Small intestine (tissue), 7 donors: Measurements from ENCODE around the gene ZNF253. TPM values are rescaled to one million over a fixed set of nuclear protein-coding genes. Genes with fewer than 3 reads are reported as not detected.
"Not testable (repeated sequence)": the region's sequence is repeated elsewhere in the genome, so short reads cannot be mapped to it uniquely, and the experiment has no call there.

Source experiments
- DNase-seq, 2 donors: peaks; one replicate each; pipeline versions ENCODE4 v3.0.0 to v3.0.0-alpha.2; 2013
- FAIRE-seq: peaks from 2 replicates; lab custom pipeline; 2012; peaks lifted over from hg19 to GRCh38; lab: Jason Lieb, UNC
- H3K27ac ChIP-seq, 3 donors: one replicate each; pipeline ENCODE4 v1.5.1; 2013; ENCODE audit warnings: low read length in 2 of 3, mild to moderate bottlenecking in 2 of 3, control low read depth in 1 of 3, inconsistent platforms in 1 of 3, low read depth in 1 of 3, moderate library complexity in 1 of 3
- H3K27me3 ChIP-seq, 3 donors: one replicate each; pipeline ENCODE4 v1.6.1; 2013; ENCODE audit warnings: low read length in 3 of 3, inconsistent platforms in 1 of 3; ENCODE audit not compliant: control insufficient read depth in 3 of 3, insufficient read depth in 3 of 3
- H3K36me3 ChIP-seq, 3 donors: one replicate each; pipeline ENCODE4 v1.6.1; 2013; ENCODE audit warnings: low read length in 3 of 3, inconsistent platforms in 1 of 3, low read depth in 1 of 3, mild to moderate bottlenecking in 1 of 3, moderate library complexity in 1 of 3; ENCODE audit not compliant: control insufficient read depth in 3 of 3, insufficient read depth in 2 of 3
- H3K4me1 ChIP-seq, 3 donors: one replicate each; pipeline ENCODE4 v1.6.1; 2013; ENCODE audit warnings: low read length in 2 of 3, inconsistent platforms in 1 of 3, low read depth in 1 of 3, mild to moderate bottlenecking in 1 of 3, moderate library complexity in 1 of 3; ENCODE audit not compliant: control insufficient read depth in 3 of 3, insufficient read depth in 2 of 3
- H3K4me3 ChIP-seq, 3 donors: one replicate each; pipeline ENCODE4 v1.5.1; 2013; ENCODE audit warnings: low read length in 3 of 3, control low read depth in 1 of 3, inconsistent platforms in 1 of 3, low read depth in 1 of 3, mild to moderate bottlenecking in 1 of 3, moderate library complexity in 1 of 3
- H3K9me3 ChIP-seq, 2 donors: one replicate each; pipeline ENCODE4 v1.6.1; 2013; ENCODE audit warnings: low read depth in 1 of 2, low read length in 1 of 2; ENCODE audit not compliant: control insufficient read depth in 2 of 2, insufficient read depth in 1 of 2
- WGBS, 3 donors: extraction: QIAGEN DNeasy Blood & Tissue Kit; methylation state at CpG; one replicate each; pipeline ENCODE4 v1.1.7; 2013; 5-methylcytosine and 5-hydroxymethylcytosine counted together
- polyA plus RNA-seq, 4 donors: library from polyadenylated mRNA; stranded (reverse) in 3 of 4; unstranded in 1 of 4; fragments of 200-250 nt in 3 of 4; fragments of 120-200 nt in 1 of 4; gene quantifications; one replicate each; pipeline versions ENCODE4 v1.2.1 to v1.2.3, GENCODE V29; 2013
- donor health status: healthy with polysubstance abuse.
- donor health status: control.
- donor health status: control.
- donor health status: Bipolar disorder and iron deficiency.
- donor health status: healthy.

The ZNF253 gene
- polyA plus RNA-seq, 4 donors, result 1.1 to 17.4 (median 3.2) TPM

DNA sequence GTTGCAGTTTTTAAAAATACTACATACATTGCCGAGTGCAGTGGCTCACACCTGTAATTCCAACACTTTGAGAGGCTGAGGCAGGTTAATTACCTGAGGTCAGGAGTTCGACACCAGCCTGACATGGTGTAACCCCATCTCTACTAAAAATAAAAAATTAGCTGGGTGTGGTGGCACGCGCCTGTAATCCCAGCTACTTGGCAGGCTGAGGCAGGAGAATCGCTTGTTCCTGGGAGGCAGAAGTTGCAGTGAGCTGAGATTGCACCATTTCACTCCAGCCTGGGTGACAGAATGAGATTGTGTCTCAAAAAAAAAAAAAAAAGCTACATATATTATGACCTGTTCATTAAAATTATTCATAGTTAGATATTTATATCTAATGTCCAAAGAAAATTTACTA, 4.4 kb downstream of the ZNF253 start:
- H3K36me3 ChIP-seq, result peaks cover 5 to 13% (median 6%) of the 10 kb centered on the region in 3 donors
- H3K9me3 ChIP-seq, result peaks cover 1 to 42% of the 10 kb centered on the region in 2 donors
- DNase-seq, FAIRE-seq, H3K4me3 ChIP-seq, H3K4me1 ChIP-seq, H3K27ac ChIP-seq, H3K27me3 ChIP-seq: not testable (repeated sequence)
- WGBS, 3 donors, result 96 to 98% (median 98%) methylated on average over 5 of the region's 5 CpGs

DNA sequence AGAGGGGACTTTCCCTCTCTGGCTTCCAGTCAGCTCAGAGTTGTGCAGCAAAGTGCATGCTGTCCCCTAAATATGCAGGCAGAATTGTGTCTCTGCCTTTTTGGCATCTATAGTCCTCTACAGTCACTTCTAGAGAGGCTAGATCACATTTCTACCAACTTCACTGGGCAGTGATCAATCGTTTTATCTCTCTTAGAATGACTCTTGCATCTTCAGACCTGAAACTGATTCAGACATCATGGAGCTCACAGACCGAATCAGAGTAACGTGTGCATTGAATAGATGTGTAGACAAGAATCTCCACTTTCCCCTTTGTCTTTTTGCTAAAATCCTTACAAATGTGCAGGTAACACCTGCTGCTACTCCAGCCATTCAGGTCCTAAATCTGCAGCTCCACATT, 6.2 kb downstream of the ZNF253 start:
- H3K27me3 ChIP-seq, result no peaks in the 10 kb centered on the region
- FAIRE-seq, result no peak

DNA sequence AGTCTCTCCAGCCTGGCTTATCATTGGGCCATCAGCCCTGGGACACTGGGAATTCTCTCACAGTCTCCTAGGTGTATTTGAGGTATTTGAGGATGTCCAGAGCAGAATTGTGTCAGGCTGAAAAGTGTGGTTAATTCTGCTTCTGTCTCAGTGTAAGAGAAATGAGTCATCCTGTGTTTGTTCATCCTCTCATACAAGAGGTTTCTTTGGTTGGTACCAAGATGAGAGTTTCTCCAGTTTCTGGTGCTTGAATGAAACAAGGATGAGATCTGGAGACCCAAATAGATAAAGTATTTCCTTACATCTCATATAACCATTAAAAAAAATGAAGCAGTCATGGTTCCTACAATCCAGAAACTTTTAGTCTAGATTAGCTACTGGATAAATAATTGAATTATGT, 7.7 kb downstream of the ZNF253 start:
- no peaks in the 10 kb centered on the region for H3K27me3 ChIP-seq
- H3K4me3 ChIP-seq, result no peak overlapping the region

More for the DNA sequence above, 6.2 kb downstream of the ZNF253 start:
- H3K4me1 ChIP-seq, result peaks cover 0 to 3% (median 0%) of the 10 kb centered on the region in 3 donors
- DNase-seq, result no peak
- H3K27ac ChIP-seq, result no peak overlapping the region
- H3K36me3 ChIP-seq, result peaks cover 5 to 13% (median 6%) of the 10 kb centered on the region in 3 donors
- H3K9me3 ChIP-seq, result peaks cover 1 to 47% of the 10 kb centered on the region in 2 donors
- H3K4me3 ChIP-seq, result no peak overlapping the region
- WGBS, 3 donors, result 75 to 90% (median 84%) methylated on average over 3 of the region's 3 CpGs

DNA sequence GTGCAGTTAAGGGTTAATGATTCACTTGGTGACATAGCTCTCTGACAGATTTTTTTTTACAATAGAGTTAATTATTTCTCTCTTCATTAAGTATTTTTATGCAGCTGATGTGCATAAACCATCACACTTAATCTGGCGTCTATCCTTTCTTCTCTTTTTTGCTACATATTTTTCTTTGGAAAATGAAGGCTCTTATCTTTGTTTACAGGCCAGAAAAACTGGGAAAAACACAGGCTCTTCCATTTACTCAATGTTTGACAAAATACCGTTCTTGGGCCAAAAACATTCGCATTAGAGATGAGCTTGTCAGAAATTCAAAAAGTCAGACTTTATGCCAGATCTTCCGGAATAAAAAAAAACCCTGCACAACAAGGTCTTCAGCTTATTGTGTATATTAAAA, 12.0 kb downstream of the ZNF253 start:
- 81 to 97% (median 87%) methylated on average over 4 of the region's 4 CpGs for WGBS, 3 donors
- Histone ChIP-seq H3K36me3 (peaks cover 9 to 26% (median 13%) of the 10 kb centered on the region in 3 donors), H3K4me1 (no peaks in the 10 kb centered on the region), H3K9me3 (peaks cover 2 to 43% of the 10 kb centered on the region in 2 donors), H3K4me3 (no peak overlapping the region), H3K27me3 (no peaks in the 10 kb centered on the region), H3K27ac (no peak overlapping the region)
- FAIRE-seq, result no peak
- no peak for DNase-seq

More for the DNA sequence above, 7.7 kb downstream of the ZNF253 start:
- H3K9me3 ChIP-seq, result peaks cover 1 to 47% of the 10 kb centered on the region in 2 donors
- DNase-seq, result no peak
- no peak for FAIRE-seq
- H3K27ac ChIP-seq, result no peak overlapping the region
- peaks cover 5 to 13% (median 6%) of the 10 kb centered on the region in 3 donors for H3K36me3 ChIP-seq
- H3K4me1 ChIP-seq, result no peaks in the 10 kb centered on the region

DNA sequence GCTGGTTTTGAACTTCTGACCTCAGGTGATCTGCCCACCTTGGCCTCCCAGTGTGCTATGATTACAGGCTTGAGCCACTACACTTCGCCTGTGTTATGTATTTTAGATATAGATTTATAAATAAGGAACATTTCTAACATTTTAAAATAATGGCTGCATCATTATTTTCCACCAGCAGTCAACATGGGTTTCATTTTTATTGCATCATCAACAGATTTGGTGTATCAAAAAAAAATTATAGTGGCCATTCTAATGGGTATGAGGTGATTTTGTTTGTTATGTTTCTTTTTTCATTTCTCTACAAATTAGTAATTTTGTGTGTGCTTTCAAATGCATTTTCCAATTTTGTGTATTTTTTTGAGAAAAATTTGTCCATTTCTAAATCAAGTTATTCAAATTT, 18.9 kb downstream of the ZNF253 start:
- 95 to 100% (median 97%) methylated on average over 1 of the region's 1 CpG for WGBS, 3 donors
- Histone ChIP-seq H3K9me3 (peaks cover 5 to 55% of the 10 kb centered on the region in 2 donors), H3K4me3 (no peak overlapping the region), H3K36me3 (peaks cover 9 to 44% (median 22%) of the 10 kb centered on the region in 3 donors), H3K27me3 (no peaks in the 10 kb centered on the region), H3K4me1 (no peaks in the 10 kb centered on the region), H3K27ac (no peak overlapping the region)
- DNase-seq (no peak), FAIRE-seq (peak; percentile 15)

DNA sequence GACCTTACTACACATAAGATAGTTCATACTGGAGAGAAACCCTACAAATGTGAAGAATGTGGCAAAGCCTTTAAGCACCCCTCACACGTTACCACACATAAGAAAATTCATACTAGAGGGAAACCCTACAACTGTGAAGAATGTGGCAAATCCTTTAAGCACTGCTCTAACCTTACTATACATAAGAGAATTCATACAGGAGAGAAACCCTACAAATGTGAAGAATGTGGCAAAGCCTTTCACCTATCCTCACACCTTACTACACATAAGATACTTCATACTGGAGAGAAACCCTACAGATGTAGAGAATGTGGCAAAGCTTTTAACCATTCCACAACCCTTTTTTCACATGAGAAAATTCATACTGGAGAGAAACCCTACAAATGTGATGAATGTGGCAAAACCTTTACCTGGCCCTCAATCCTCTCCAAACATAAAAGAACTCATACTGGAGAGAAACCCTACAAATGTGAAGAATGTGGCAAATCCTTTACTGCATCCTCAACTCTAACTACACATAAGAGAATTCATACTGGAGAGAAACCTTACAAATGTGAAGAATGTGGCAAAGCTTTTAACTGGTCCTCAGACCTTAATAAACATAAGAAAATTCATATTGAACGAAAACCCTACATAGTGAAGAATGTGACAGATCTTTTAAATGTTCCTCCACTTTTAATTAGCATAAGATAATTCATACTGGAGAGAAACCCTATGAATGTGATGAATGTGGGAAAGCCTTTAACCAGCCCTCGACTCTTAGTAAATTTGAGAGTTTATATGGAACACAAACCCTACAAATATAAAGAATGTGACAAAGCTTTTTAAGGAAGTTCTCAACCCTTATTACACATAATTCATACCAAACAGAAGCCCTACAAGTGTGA, 26.6 kb downstream of the ZNF253 start:
- H3K4me3 ChIP-seq, DNase-seq: not testable (repeated sequence)
- H3K9me3 ChIP-seq, result peaks cover 4 to 45% of the 10 kb centered on the region in 2 donors

DNA sequence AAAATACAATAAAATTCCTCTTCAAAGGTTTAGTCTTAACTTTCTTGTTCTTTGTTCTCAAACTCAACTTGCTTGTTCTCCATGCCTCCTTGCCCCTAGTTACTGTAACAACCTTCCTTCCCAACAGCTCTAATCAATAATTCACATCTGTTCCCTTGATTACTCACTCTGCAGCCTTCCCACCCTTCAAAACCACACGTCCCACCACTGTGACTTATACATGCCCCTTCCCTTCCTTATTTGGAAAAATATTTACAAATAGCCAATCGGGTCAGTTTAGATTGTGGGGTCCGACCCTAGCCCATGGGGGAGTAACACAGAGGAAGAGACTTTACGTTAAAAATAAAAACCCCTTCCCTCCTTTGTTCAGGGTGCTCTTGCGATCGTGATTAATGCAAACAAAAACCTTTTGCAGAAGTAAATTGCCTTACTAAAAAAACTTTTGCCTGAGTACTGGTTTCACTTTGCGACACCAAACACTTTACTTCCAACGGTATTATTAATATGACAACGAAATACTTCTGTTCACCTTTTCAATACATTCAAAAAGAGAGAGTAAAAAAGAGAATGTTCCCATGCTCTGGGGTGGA, 34.6 kb downstream of the ZNF253 start:
- H3K27ac ChIP-seq, result peak overlapping the region in 2 of 3 donors; percentile 46 to 98
- H3K4me3 ChIP-seq, result peak overlapping the region; percentile 11 to 91 (median 59)
- H3K27me3 ChIP-seq, result no peaks in the 10 kb centered on the region
- H3K4me1 ChIP-seq, result no peaks in the 10 kb centered on the region
- no peak for FAIRE-seq
- DNase-seq, result no peak
- H3K36me3 ChIP-seq, result no peaks in the 10 kb centered on the region
- H3K9me3 ChIP-seq, result peaks cover 0 to 30% of the 10 kb centered on the region in 2 donors
- WGBS, 3 donors, result 1 to 2% (median 1%) methylated on average over 9 of the region's 9 CpGs

More for the DNA sequence above, 26.6 kb downstream of the ZNF253 start:
- H3K36me3 ChIP-seq, result peaks cover 4 to 18% (median 8%) of the 10 kb centered on the region in 3 donors
- WGBS, 3 donors, result 96 to 99% (median 99%) methylated on average over 3 of the region's 3 CpGs
- not testable (repeated sequence) for H3K27me3 ChIP-seq, H3K27ac ChIP-seq, H3K4me1 ChIP-seq, FAIRE-seq

DNA sequence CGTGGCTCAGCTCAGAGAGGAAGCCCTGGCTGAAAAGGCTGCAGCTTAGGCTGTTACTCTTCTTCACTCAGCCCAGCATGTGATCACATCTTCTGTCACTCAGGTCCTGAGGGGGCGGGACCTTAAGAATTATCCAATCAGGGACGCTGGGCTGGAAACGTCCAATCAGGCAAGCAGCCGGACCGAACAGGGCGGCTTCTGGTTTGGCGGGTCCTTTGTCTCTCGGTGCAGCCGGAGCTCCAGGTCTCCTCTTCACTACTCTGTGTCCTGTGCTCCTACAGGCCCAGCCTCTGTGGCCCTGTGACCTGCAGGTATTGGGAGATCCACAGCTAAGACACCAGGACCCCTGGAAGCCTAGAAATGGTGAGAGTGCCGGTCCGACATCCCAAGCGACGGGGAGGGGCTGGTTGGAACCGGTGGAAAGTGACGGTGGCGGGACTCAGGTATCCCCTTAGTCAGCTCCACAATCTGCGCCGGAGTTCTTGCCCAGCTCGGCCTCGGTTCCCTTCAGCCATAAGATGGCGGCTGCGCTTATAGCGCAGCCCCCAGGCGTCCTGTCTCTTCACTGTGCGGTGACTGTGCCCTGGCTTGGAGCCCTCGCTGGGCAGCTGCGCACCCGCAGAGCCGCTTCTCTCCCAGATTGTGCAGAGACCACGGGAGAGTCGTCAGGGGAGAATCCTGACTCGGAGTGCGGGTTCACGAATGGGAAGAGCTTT, 35.2 kb downstream of the ZNF253 start, which contains the start of gene ZNF93:
Gene ZNF93 (plus strand): TSS at position 218 of the 716 bp plus-strand sequence. CDS start 143 bp downstream, at position 361.
- Histone ChIP-seq H3K27ac (peak within 1 kb of the TSS; percentile 9 to 98 (median 90)), H3K36me3 (peaks cover 0 to 2% (median 0%) of the 10 kb centered on the region in 3 donors), H3K4me3 (peak within 1 kb of the TSS; percentile 59 to 91 (median 66)), H3K4me1 (no peaks in the 10 kb centered on the region), H3K27me3 (no peaks in the 10 kb centered on the region), H3K9me3 (peaks cover 0 to 31% of the 10 kb centered on the region in 2 donors)
- peak; percentile 96 to 97 for DNase-seq
- 0 to 1% (median 0%) methylated on average over 35 of the region's 35 CpGs for WGBS, 3 donors
- no peak for FAIRE-seq
